Measurements from ENCODE around the gene MPPE1.
"Not testable (repeated sequence)": the region's sequence is repeated elsewhere in the genome, so short reads cannot be mapped to it uniquely, and the experiment has no call there.

MPPE1 gene

GRCh38 chr18:11943551-11943950, 35.4 kb upstream of the MPPE1 start:
- no peak for TF ChIP-seq ZFX (IDR thresholded peaks at IDR 0.05; ENCODE audit: borderline replicate concordance)
- TF ChIP-seq, protein P1, sequence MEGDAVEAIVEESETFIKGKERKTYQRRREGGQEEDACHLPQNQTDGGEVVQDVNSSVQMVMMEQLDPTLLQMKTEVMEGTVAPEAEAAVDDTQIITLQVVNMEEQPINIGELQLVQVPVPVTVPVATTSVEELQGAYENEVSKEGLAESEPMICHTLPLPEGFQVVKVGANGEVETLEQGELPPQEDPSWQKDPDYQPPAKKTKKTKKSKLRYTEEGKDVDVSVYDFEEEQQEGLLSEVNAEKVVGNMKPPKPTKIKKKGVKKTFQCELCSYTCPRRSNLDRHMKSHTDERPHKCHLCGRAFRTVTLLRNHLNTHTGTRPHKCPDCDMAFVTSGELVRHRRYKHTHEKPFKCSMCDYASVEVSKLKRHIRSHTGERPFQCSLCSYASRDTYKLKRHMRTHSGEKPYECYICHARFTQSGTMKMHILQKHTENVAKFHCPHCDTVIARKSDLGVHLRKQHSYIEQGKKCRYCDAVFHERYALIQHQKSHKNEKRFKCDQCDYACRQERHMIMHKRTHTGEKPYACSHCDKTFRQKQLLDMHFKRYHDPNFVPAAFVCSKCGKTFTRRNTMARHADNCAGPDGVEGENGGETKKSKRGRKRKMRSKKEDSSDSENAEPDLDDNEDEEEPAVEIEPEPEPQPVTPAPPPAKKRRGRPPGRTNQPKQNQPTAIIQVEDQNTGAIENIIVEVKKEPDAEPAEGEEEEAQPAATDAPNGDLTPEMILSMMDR (IDR thresholded peaks at IDR 0.05), result no peak
- H3K27ac ChIP-seq, result no peak overlapping the region

DNA sequence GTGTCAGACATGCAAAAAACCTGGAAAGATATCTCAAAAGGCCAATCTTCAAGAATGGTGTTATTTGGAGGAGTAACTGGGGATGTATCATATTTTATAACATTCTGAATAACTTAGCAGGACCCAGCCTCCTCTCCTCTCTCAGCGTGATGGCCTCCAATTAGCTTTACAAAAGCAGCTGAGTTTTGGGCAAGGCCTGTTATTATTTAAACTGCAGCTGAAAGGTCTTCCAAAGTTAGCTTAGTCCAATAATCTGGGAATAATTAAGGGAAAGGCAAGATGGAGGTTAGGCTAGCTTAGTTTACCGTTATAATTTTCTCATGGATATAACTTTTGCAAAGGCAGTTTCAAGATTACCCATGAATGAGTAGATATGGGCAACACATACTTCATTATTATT, 32.8 kb upstream of the MPPE1 start:
- H3K27ac ChIP-seq, result no peak overlapping the region
- TF ChIP-seq ZFX (IDR thresholded peaks at IDR 0.05; ENCODE audit: borderline replicate concordance), result no peak
- TF ChIP-seq, protein P1 (IDR thresholded peaks at IDR 0.05), result no peak

DNA sequence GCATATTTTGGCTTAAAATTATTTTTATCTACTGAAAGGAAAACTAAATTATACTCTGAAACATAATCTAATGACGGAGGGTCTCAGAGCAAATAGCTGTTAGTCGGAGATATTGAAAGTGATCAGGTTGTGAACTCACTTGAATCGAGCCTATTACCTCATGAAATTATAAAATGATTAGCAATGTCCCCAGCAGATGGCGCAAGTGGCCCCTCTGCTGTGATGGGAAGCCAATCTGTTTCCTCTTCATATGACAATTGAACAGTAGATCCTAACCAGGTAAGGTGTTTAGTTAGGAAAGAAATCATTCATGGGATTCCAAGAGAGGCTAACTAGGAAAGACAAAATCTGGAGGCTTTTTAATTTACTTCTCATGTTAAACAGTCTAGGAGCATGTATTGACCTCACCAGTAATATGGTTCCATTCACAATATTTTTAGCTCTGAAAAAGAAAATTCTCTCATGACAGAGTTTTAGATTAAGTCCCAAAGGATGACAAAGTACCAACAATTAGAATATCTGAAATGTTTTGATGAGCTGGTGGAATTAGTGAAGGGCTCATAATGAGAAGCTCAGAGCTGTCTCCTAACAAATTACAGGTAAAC, 29.9 kb upstream of the MPPE1 start:
- TF ChIP-seq ZFX (IDR thresholded peaks at IDR 0.05; ENCODE audit: borderline replicate concordance), result no peak
- TF ChIP-seq, protein P1 (IDR thresholded peaks at IDR 0.05), result peak; percentile 95
- no peak overlapping the region for H3K27ac ChIP-seq

- no peak overlapping the region for H3K27ac ChIP-seq
- no peak for TF ChIP-seq ZFX (IDR thresholded peaks at IDR 0.05; ENCODE audit: borderline replicate concordance)
- TF ChIP-seq, protein P1 (IDR thresholded peaks at IDR 0.05), result no peak
Measured at GRCh38 chr18:11932393-11932792, 24.3 kb upstream of the MPPE1 start.

- no peak for TF ChIP-seq ZFX (IDR thresholded peaks at IDR 0.05; ENCODE audit: borderline replicate concordance)
- TF ChIP-seq, protein P1 (IDR thresholded peaks at IDR 0.05), result no peak
Measured at GRCh38 chr18:11927497-11927896, 19.4 kb upstream of the MPPE1 start.

DNA sequence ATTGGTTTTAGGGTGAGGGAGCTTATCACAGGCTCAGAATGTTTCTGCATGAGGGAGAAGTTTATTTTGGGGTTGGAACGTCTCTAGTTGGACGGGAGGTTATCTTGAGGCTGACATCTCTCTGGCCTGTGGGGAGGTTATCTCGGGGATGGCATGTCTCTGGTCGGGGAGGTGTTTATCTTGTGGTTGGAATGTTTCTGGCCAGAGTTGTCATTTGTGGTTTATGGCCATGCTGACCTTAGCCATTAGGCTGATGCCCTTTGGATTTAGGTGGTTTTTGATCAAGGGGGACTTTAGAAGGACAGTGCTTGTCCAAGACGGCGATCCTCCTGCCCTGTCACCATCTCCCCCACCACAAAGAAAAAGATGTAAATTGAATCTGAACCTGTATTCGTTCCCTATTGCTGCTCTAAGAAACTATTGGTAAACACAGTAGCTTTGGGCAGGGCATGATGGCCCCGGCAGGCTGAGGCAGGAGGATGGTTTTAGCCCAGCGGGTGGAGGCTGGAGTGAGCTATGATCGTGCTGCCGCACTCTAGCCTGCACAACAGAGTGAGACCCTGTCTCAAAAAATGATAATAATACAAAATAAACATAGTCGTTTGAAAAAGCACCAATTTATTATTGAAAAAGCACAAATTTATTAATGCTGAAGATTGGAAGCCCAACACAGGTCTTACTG, 17.8 kb upstream of the MPPE1 start:
- TF ChIP-seq ZFX (IDR thresholded peaks at IDR 0.05; ENCODE audit: borderline replicate concordance), result no peak
- TF ChIP-seq, protein P1 (IDR thresholded peaks at IDR 0.05), result no peak
- no peak overlapping the region for H3K27ac ChIP-seq

More at GRCh38 chr18:11927497-11927896, 19.4 kb upstream of the MPPE1 start:
- H3K27ac ChIP-seq, result no peak overlapping the region

GRCh38 chr18:11923450-11923849, 15.3 kb upstream of the MPPE1 start:
- no peak overlapping the region for H3K27ac ChIP-seq
- no peak for TF ChIP-seq ZFX (IDR thresholded peaks at IDR 0.05; ENCODE audit: borderline replicate concordance)
- TF ChIP-seq, protein P1 (IDR thresholded peaks at IDR 0.05), result no peak

DNA sequence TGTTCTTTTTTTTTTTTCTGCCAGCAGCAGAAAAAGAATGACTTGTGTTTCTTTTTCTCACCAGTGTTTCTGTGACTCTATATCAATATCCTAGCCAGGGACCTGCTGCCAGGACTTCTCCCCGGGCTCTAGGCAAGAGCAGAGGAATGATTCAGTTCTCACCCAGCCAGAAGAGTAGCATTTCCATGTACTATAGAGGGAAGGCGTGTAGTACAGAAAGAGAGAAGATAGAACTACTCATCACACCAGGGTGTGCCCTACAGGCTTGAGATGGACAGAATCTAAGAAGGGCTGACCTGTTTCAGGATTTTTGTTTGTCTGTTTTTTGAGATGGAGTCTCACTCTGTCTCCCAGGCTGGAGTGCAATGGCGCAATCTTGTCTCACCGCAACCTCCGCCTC, 11.4 kb upstream of the MPPE1 start:
- not testable (repeated sequence) for H3K27ac ChIP-seq

DNA sequence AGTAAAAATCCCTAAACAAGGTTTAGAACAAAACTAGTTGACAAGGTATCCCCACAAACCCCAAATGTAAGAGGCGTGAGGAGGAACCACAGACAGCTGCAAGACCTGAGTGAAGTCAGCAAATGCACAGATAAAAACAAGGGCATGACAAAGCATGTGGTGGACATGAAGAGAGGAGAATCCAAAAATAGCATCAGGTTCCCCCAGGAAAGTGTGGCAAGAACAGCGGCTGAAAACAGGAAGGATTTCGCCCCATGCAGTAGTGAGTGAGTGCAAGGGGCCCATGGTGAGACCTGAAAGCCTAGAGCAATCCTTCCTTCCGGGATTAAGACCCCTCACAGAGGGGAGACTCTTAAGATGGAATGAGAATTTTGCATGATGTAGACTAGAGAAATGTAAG, 8.8 kb upstream of the MPPE1 start:
- not testable (repeated sequence) for H3K27ac ChIP-seq
